MM.1S (cell line): ENCODE measurements around the gene CSF1R.
A peak's percentile ranks its signal among the peaks of the same experiment; 100 is the strongest.

ENCODE experiments used
- DNase-seq: peaks from one replicate; pipeline ENCODE4 v3.0.0-alpha.2; 2015
- H2AFZ ChIP-seq: fragments of 300-600 bp; sonication (generic); 2 replicates; pipeline ENCODE4 v1.6.0; 2016; ENCODE audit warnings: antibody characterized with exemption, low read length
- H3F3A ChIP-seq: fragments of 300-600 bp; sonication (generic); 2 replicates; pipeline ENCODE4 v1.6.1; 2016; ENCODE audit warnings: mild to moderate bottlenecking, antibody characterized with exemption, low read length, moderate library complexity, mixed read lengths; ENCODE audit not compliant: insufficient read depth
- H3K27ac ChIP-seq: fragments of 300-600 bp; sonication (generic); 2 replicates; pipeline ENCODE4 v1.5.1; 2016; ENCODE audit warnings: mild to moderate bottlenecking, low read length
- H3K27me3 ChIP-seq: fragments of 300-600 bp; sonication (generic); replicated peaks from 2 replicates; pipeline ENCODE4 v1.6.0; 2016; ENCODE audit warnings: low read length; ENCODE audit not compliant: insufficient read depth
- H3K36me3 ChIP-seq: fragments of 300-600 bp; sonication (generic); replicated peaks from 2 replicates; pipeline ENCODE4 v1.6.1; 2016; ENCODE audit warnings: mild to moderate bottlenecking, low read length, mixed read lengths; ENCODE audit not compliant: insufficient read depth
- H3K4me1 ChIP-seq: fragments of 300-600 bp; sonication (generic); 2 replicates; pipeline ENCODE4 v1.6.1; 2016; ENCODE audit warnings: low read length, mixed read lengths
- H3K4me2 ChIP-seq: fragments of 300-600 bp; sonication (generic); 2 replicates; pipeline ENCODE4 v1.6.0; 2016; ENCODE audit warnings: low read depth, low read length
- H3K4me3 ChIP-seq: fragments of 300-600 bp; sonication (generic); 2 replicates; pipeline ENCODE4 v1.5.1; 2016; ENCODE audit warnings: low read length, mixed read lengths
- H3K79me2 ChIP-seq: fragments of 300-600 bp; sonication (generic); 2 replicates; pipeline ENCODE4 v1.6.1; 2016; ENCODE audit warnings: mixed run types, low read length, mixed read lengths
- H3K9ac ChIP-seq: fragments of 300-600 bp; sonication (generic); 2 replicates; pipeline ENCODE4 v1.6.1; 2016; ENCODE audit warnings: low read length, mixed read lengths
- H3K9me2 ChIP-seq: fragments of 300-600 bp; sonication (generic); replicated peaks from 2 replicates; pipeline ENCODE4 v1.6.1; 2016; ENCODE audit warnings: mild to moderate bottlenecking, low read length, mixed read lengths; ENCODE audit not compliant: insufficient read depth
- H3K9me3 ChIP-seq: fragments of 300-600 bp; sonication (generic); replicated peaks from 2 replicates; pipeline ENCODE4 v1.6.1; 2016; ENCODE audit warnings: mild to moderate bottlenecking, low read length, mixed read lengths; ENCODE audit not compliant: insufficient read depth
- H4K20me1 ChIP-seq: fragments of 300-600 bp; sonication (generic); 2 replicates; pipeline ENCODE4 v1.6.1; 2016; ENCODE audit warnings: mild to moderate bottlenecking, low read length, moderate library complexity, mixed read lengths; ENCODE audit not compliant: insufficient read depth
- EZH2 ChIP-seq: fragments of 300-600 bp; sonication (generic); optimal IDR thresholded peaks from 2 replicates; pipeline ENCODE3; 2017; ENCODE audit warnings: low read depth, mild to moderate bottlenecking, antibody characterized with exemption, low read length, mixed read lengths
- EZH2phosphoT487 ChIP-seq: fragments of 300-600 bp; sonication (generic); IDR thresholded peaks from 2 replicates; pipeline ENCODE4 v1.6.1; 2018; ENCODE audit warnings: antibody characterized with exemption, low read length
- TF ChIP-seq, protein P1 (sequence below): fragments of 300-600 bp; sonication (generic); IDR thresholded peaks from 2 replicates; pipeline ENCODE4 v1.5.1; 2016; ENCODE audit warnings: antibody characterized with exemption, low read length, mixed read lengths

Gene CSF1R

DNA sequence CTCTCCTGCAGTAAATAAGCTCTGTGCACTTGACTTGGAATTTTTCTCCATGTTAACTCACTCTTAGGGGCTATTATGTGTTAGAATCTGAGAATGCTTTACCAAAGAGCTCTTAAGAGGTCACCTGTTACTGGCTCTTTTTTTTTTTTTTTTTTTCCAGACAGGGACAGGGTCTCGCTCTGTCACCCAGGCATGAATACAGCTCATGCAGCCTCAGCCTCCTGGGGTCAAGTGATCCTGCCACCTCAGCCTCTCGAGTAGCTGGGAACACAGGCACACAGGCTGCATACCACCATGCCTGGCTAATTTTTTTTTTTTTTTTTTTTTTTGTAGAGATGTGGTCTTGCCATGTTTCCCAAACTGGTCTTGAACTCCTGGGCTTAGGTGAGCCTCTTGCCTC lies 63.7 kb downstream of the CSF1R start:
- no peaks in the 10 kb centered on the region for H4K20me1 ChIP-seq
- H2AFZ ChIP-seq = no peak overlapping the region
- peaks cover 11% of the 10 kb centered on the region; the same call in 1 of the 2 replicates for H3K36me3 ChIP-seq
- peak overlapping the region; percentile 33; the same call in 1 of the 2 replicates for H3K9ac ChIP-seq
- no peaks in the 10 kb centered on the region for H3K9me2 ChIP-seq
- no peaks in the 10 kb centered on the region for H3K27me3 ChIP-seq
- no peak overlapping the region; the same call in 1 of the 2 replicates for H3K4me3 ChIP-seq
- peaks cover 36% of the 10 kb centered on the region for H3K79me2 ChIP-seq
- H3K9me3 ChIP-seq = no peaks in the 10 kb centered on the region
- peak overlapping the region; percentile 67; the same call in 1 of the 2 replicates for H3K27ac ChIP-seq
- DNase-seq = no peak
- peaks cover 29% of the 10 kb centered on the region for H3F3A ChIP-seq
- peak overlapping the region; percentile 58 for H3K4me2 ChIP-seq
- peaks cover 51% of the 10 kb centered on the region for H3K4me1 ChIP-seq
- TF ChIP-seq EZH2phosphoT487 = no peak
- TF ChIP-seq, protein P1, sequence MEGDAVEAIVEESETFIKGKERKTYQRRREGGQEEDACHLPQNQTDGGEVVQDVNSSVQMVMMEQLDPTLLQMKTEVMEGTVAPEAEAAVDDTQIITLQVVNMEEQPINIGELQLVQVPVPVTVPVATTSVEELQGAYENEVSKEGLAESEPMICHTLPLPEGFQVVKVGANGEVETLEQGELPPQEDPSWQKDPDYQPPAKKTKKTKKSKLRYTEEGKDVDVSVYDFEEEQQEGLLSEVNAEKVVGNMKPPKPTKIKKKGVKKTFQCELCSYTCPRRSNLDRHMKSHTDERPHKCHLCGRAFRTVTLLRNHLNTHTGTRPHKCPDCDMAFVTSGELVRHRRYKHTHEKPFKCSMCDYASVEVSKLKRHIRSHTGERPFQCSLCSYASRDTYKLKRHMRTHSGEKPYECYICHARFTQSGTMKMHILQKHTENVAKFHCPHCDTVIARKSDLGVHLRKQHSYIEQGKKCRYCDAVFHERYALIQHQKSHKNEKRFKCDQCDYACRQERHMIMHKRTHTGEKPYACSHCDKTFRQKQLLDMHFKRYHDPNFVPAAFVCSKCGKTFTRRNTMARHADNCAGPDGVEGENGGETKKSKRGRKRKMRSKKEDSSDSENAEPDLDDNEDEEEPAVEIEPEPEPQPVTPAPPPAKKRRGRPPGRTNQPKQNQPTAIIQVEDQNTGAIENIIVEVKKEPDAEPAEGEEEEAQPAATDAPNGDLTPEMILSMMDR = no peak
- no peak for TF ChIP-seq EZH2

DNA sequence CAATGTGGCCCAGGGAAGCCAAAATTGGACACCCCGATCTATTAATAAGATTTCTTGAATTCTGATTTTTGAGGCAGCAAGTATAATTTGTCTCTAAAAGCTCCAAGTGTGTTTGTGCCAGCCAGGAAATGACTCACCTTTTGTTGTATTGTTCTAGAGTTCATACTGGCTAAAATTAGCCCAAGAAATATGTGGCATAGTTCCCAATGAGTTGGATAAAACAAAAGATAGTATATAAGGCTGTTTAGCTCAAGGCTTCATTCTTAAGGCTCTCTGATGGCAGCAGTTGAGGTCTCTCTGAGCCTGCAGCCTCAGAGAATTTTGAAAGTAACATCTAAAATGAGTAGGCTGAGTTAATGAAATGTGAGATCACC lies 64.2 kb downstream of the CSF1R start:
- H3K9ac ChIP-seq = peak overlapping the region; percentile 33; the same call in 1 of the 2 replicates
- no peak overlapping the region; the same call in 1 of the 2 replicates for H3K4me3 ChIP-seq
- H3K9me2 ChIP-seq = no peaks in the 10 kb centered on the region
- H3K27ac ChIP-seq = peak overlapping the region; percentile 67; the same call in 1 of the 2 replicates
- TF ChIP-seq EZH2phosphoT487 (no peak), EZH2 (no peak)
- TF ChIP-seq, protein P1 = no peak
- peaks cover 29% of the 10 kb centered on the region for H3F3A ChIP-seq
- no peaks in the 10 kb centered on the region for H3K9me3 ChIP-seq
- H2AFZ ChIP-seq = no peak overlapping the region
- peaks cover 51% of the 10 kb centered on the region for H3K4me1 ChIP-seq
- peak overlapping the region; percentile 58 for H3K4me2 ChIP-seq
- peaks cover 14% of the 10 kb centered on the region; the same call in 1 of the 2 replicates for H3K36me3 ChIP-seq
- DNase-seq = peak; percentile 41
- peaks cover 41% of the 10 kb centered on the region for H3K79me2 ChIP-seq
- no peaks in the 10 kb centered on the region for H4K20me1 ChIP-seq
- no peaks in the 10 kb centered on the region for H3K27me3 ChIP-seq

GRCh38 chr5:150021491-150022157 lies 64.7 kb downstream of the CSF1R start:
- peaks cover 29% of the 10 kb centered on the region for H3F3A ChIP-seq
- TF ChIP-seq, protein P1 = no peak
- TF ChIP-seq EZH2 (no peak), EZH2phosphoT487 (no peak)
- H3K9me2 ChIP-seq = no peaks in the 10 kb centered on the region
- peak overlapping the region; percentile 67; the same call in 1 of the 2 replicates for H3K27ac ChIP-seq
- peaks cover 43% of the 10 kb centered on the region for H3K79me2 ChIP-seq
- no peak overlapping the region for H2AFZ ChIP-seq
- peaks cover 51% of the 10 kb centered on the region for H3K4me1 ChIP-seq
- peaks cover 16% of the 10 kb centered on the region; the same call in 1 of the 2 replicates for H3K36me3 ChIP-seq
- no peaks in the 10 kb centered on the region for H4K20me1 ChIP-seq
- H3K4me3 ChIP-seq = no peak overlapping the region
- DNase-seq = no peak
- peak overlapping the region; percentile 33; the same call in 1 of the 2 replicates for H3K9ac ChIP-seq
- H3K9me3 ChIP-seq = no peaks in the 10 kb centered on the region
- no peaks in the 10 kb centered on the region for H3K27me3 ChIP-seq
- peak overlapping the region; percentile 58; the same call in 1 of the 2 replicates for H3K4me2 ChIP-seq
